WI38 (cell line): ENCODE measurements around the gene EHD1.

Source experiments
- H3K4me3 ChIP-seq: 2 replicates; pipeline ENCODE4 v1.5.1; 2011; ENCODE audit warnings: low read depth, mild to moderate bottlenecking, control low read depth, low read length
- TF ChIP-seq, protein P1 (sequence below): IDR thresholded peaks from 2 replicates; pipeline ENCODE4 v1.5.1; 2012; ENCODE audit warnings: low read depth, mild to moderate bottlenecking, control low read depth, low read length

Gene EHD1

GRCh38 chr11:64908766-64909165 is 30.3 kb upstream of the EHD1 start:
- TF ChIP-seq, protein P1, sequence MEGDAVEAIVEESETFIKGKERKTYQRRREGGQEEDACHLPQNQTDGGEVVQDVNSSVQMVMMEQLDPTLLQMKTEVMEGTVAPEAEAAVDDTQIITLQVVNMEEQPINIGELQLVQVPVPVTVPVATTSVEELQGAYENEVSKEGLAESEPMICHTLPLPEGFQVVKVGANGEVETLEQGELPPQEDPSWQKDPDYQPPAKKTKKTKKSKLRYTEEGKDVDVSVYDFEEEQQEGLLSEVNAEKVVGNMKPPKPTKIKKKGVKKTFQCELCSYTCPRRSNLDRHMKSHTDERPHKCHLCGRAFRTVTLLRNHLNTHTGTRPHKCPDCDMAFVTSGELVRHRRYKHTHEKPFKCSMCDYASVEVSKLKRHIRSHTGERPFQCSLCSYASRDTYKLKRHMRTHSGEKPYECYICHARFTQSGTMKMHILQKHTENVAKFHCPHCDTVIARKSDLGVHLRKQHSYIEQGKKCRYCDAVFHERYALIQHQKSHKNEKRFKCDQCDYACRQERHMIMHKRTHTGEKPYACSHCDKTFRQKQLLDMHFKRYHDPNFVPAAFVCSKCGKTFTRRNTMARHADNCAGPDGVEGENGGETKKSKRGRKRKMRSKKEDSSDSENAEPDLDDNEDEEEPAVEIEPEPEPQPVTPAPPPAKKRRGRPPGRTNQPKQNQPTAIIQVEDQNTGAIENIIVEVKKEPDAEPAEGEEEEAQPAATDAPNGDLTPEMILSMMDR = no peak

DNA sequence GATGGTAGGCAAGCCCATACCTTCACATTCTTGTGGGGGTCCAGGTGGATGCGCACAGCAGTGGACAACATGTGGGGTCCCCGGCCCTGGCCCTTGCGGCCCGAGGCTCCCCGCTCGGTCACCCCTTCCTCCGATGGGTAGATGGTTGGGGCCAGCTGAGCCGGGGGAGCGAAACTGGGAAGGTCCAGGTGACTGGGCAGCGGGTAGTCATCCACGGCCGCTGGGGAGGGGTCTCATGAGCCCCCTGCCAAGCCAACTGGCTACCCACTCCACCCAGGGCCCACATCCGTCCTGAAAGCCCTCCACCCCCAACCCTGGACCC is 27.9 kb upstream of the EHD1 start:
- TF ChIP-seq, protein P1 = no peak
- no peak overlapping the region for H3K4me3 ChIP-seq

More at GRCh38 chr11:64908766-64909165, 30.3 kb upstream of the EHD1 start:
- no peak overlapping the region for H3K4me3 ChIP-seq

DNA sequence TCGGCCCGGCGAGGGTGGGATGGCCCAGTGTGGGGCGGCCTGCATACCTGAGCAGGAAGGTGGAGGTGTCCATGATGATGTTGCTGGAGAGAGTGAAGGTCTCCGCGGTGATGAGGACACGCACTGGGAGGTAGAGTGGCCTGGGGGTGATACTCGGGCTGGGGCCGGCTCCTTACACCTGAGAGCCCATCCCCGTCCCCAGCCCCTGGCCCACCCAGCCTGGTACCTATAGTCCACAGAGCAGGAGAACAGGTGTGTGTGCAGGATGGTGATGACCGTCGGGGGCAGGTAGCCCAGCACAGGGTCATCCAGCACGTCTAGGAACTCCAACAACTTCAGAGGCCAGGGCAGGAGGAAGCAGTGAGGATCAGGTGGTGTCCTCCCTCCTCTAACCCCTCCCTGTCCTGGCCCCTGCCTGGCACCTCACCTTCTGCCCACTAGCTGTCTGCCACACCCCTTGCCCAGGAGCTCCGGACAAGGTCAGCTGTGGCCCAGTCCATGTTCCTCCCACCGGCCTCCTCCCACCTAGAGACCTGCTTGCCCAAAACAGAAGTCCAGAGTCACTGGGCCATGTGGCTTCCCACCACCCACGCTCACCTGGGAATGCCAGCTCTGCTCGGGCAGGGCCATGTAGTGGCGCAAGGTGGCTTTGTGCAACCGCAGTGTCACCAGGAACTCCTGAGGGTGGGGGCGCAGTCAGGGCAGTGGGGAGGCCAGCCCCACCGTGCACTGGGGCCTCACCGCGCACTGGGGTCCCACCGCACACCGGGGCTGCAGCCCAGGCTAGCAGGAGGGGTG is 27.3 kb upstream of the EHD1 start:
- no peak overlapping the region for H3K4me3 ChIP-seq
- TF ChIP-seq, protein P1 = no peak

DNA sequence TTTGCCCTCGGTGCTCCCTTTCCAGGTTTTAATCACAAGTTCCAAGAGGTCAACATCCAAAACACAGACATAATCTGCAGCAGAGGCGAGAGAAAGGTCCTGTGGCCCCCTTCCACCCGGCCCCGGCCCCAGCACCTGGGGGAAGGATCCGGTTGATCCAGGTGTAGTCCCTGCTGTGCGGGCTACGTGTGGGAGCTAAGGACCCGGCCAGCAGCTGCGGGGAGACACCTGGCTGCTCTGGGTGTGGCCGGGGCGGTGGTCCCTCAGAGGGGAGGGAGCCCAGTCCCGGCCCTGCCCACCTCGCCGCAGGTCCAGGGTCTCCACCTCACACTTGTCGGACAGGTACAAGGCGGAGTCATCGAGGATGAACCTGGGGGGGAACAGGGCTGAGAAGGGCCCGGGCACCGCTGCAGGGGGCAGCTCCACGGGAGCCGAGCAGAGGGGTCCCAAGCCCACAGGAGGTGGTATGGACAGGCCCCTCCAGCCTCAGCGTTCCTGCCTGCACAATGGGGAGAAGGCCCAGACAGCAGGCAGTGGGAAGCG is 24.9 kb upstream of the EHD1 start:
- TF ChIP-seq, protein P1 = no peak
- no peak overlapping the region for H3K4me3 ChIP-seq

DNA sequence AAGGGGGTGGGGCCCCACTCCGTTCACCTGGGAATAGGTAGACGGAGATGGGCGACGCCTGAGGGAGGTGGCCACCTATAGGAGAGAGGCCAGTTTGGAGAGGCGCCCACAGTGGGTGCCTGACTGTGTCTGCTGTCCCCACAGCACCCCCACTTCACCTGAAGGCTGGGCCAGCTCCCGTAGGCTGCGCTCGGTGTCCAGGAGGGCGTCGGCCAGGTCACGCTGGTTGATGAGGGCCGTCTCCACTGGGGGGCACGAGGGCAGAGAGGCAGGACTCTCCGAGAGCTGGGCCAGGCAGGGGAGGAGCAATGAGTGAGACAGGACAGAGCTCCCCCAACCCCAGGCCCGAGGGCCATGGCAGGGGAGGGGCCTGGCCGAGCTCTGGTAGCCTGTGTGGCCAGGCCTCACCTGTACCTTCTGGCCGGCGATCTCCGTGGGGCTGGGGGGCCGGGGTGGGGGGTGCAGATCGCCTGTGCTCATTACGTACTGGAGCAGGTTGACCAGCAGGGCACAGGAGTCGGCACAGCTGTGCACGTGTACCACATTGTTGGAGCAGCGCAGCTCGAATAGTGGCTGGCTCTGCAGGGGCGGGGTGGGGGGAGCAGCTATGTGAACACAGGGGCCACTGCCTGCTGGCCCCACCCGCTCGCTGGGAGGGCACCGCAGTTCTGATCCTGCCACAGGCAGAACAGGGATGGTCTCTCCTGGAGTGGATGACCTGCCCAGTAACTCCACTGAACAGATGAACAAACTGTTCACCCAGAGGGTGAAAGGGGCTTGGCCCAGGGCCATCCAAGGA is 23.9 kb upstream of the EHD1 start:
- no peak overlapping the region for H3K4me3 ChIP-seq
- TF ChIP-seq, protein P1 = no peak

- no peak overlapping the region for H3K4me3 ChIP-seq
- TF ChIP-seq, protein P1 = no peak
Measured at GRCh38 chr11:64900774-64901173, 22.4 kb upstream of the EHD1 start.

- no peak overlapping the region for H3K4me3 ChIP-seq
- TF ChIP-seq, protein P1 = no peak
Measured at GRCh38 chr11:64900263-64900678, 21.9 kb upstream of the EHD1 start.
